Thoracic aorta (tissue), 2 donors: ENCODE results near the gene DGLUCY. TPM values are rescaled to one million over a fixed set of nuclear protein-coding genes. Genes with fewer than 3 reads are reported as not detected.

ENCODE experiments used
- ATAC-seq: fragments of 150-250 bp; one replicate; pipeline ENCODE4 v1.8.0; 2017; ENCODE audit warnings: low read depth; ENCODE audit not compliant: insufficient number of reproducible peaks, low FRiP score
- DNase-seq: peaks from one replicate; pipeline ENCODE4 v3.0.0-alpha.2; 2020; ENCODE audit warnings: low spot score
- H3K27ac ChIP-seq, 2 donors: fragments of 200-600 bp; sonication (generic); 1 replicate in 1 of 2; 2 replicates in 1 of 2; pipeline ENCODE4 v1.5.1; 2016; ENCODE audit warnings: mild to moderate bottlenecking in 2 of 2, moderate library complexity in 2 of 2
- H3K27me3 ChIP-seq: fragments of 200-600 bp; sonication (generic); replicated peaks from 2 replicates; pipeline ENCODE4 v1.6.0; 2016; ENCODE audit warnings: mild to moderate bottlenecking; ENCODE audit not compliant: insufficient read depth
- H3K36me3 ChIP-seq: fragments of 200-600 bp; sonication (generic); one replicate; pipeline ENCODE4 v1.5.1; 2016
- H3K4me1 ChIP-seq, 2 donors: fragments of 200-600 bp; sonication (generic); 1 replicate in 1 of 2; 2 replicates in 1 of 2; pipeline versions ENCODE4 v1.5.1 to v1.6.0; 2016; ENCODE audit warnings: low read depth in 2 of 2, mild to moderate bottlenecking in 1 of 2; ENCODE audit not compliant: control insufficient read depth in 1 of 2
- H3K4me3 ChIP-seq: fragments of 200-600 bp; sonication (generic); 2 replicates; pipeline ENCODE4 v1.5.1; 2016; ENCODE audit warnings: mild to moderate bottlenecking
- H3K9me3 ChIP-seq: fragments of 200-600 bp; sonication (generic); 2 replicates; pipeline ENCODE4 v1.5.1; 2016
- total RNA-seq, 2 donors: library from RNA; depleted of rRNA; stranded (reverse); fragments of >200 nt; gene quantifications; one replicate each; pipeline versions ENCODE4 v1.1.0 to v1.2.3, GENCODE V29; 2016
- TF ChIP-seq, protein P1 (sequence below): fragments of 200-600 bp; sonication (generic); IDR thresholded peaks from one replicate; pipeline ENCODE4 v1.5.1; 2019; ENCODE audit warnings: antibody characterized with exemption

The DGLUCY gene
- total RNA-seq, 2 donors from 2014 or later = 24.4 to 36.7 TPM

GRCh38 chr14:91256661-91257060 lies 142.8 kb downstream of the DGLUCY start:
- no peak overlapping the region for H3K27ac ChIP-seq
- peaks cover 2 to 18% of the 10 kb centered on the region in 2 donors for H3K4me1 ChIP-seq
- no peak overlapping the region for H3K4me3 ChIP-seq
- H3K9me3 ChIP-seq = no peaks in the 10 kb centered on the region
- ATAC-seq = no peak
- TF ChIP-seq, protein P1, sequence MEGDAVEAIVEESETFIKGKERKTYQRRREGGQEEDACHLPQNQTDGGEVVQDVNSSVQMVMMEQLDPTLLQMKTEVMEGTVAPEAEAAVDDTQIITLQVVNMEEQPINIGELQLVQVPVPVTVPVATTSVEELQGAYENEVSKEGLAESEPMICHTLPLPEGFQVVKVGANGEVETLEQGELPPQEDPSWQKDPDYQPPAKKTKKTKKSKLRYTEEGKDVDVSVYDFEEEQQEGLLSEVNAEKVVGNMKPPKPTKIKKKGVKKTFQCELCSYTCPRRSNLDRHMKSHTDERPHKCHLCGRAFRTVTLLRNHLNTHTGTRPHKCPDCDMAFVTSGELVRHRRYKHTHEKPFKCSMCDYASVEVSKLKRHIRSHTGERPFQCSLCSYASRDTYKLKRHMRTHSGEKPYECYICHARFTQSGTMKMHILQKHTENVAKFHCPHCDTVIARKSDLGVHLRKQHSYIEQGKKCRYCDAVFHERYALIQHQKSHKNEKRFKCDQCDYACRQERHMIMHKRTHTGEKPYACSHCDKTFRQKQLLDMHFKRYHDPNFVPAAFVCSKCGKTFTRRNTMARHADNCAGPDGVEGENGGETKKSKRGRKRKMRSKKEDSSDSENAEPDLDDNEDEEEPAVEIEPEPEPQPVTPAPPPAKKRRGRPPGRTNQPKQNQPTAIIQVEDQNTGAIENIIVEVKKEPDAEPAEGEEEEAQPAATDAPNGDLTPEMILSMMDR = no peak
- no peaks in the 10 kb centered on the region for H3K36me3 ChIP-seq
- H3K27me3 ChIP-seq = no peaks in the 10 kb centered on the region
- no peak for DNase-seq

DNA sequence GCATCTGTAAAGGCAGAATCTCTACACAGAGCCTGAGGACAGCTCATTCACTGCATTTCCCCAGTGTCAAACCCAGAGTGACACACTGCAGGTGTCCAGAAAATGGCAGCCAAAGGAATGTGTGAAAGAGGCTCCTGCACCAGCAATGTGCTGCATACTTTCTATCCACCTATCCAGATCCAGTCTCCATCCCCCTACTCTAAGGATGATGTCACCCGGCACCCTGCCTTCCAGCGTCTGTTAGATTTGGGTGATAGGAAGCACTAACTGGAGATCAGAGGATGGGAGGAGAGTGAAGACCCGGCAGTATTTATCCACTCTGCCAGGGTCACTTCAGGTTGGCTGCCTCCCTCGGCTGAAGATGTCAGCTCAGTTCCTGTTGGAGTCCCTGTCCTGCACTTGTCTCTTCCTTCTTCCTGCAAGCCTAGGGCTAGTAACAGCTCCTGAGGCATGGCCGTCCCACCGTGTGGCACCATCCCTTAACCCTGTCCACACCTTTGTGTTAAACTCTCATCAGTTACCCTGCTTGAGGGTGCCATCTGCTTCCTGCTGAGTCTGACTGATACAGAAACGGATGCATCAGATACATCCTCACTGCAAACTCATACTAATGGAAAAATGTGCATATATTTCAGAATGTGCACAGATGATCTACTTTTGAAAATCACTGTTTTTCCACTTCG lies 143.6 kb downstream of the DGLUCY start:
- no peak for DNase-seq
- Histone ChIP-seq H3K27me3 (no peaks in the 10 kb centered on the region), H3K27ac (no peak overlapping the region), H3K4me1 (peaks cover 2 to 18% of the 10 kb centered on the region in 2 donors), H3K36me3 (no peaks in the 10 kb centered on the region), H3K9me3 (no peaks in the 10 kb centered on the region), H3K4me3 (no peak overlapping the region)
- TF ChIP-seq, protein P1 = no peak
- ATAC-seq = no peak

- H3K36me3 ChIP-seq = no peaks in the 10 kb centered on the region
- H3K27ac ChIP-seq = no peak overlapping the region
- no peaks in the 10 kb centered on the region for H3K9me3 ChIP-seq
- no peak overlapping the region for H3K4me3 ChIP-seq
- ATAC-seq = peak; percentile 19
- DNase-seq = no peak
- peaks cover 0 to 12% of the 10 kb centered on the region in 2 donors for H3K4me1 ChIP-seq
- TF ChIP-seq, protein P1 = no peak
- no peaks in the 10 kb centered on the region for H3K27me3 ChIP-seq
Observed at GRCh38 chr14:91258011-91258618, 144.2 kb downstream of the DGLUCY start.

- TF ChIP-seq, protein P1 = no peak
- Histone ChIP-seq H3K27me3 (no peaks in the 10 kb centered on the region), H3K27ac (no peak overlapping the region), H3K4me1 (peaks cover 0 to 8% of the 10 kb centered on the region in 2 donors), H3K4me3 (no peak overlapping the region), H3K36me3 (no peaks in the 10 kb centered on the region), H3K9me3 (no peaks in the 10 kb centered on the region)
- DNase-seq (no peak), ATAC-seq (no peak)
Observed at GRCh38 chr14:91258876-91259275, 145.0 kb downstream of the DGLUCY start.

DNA sequence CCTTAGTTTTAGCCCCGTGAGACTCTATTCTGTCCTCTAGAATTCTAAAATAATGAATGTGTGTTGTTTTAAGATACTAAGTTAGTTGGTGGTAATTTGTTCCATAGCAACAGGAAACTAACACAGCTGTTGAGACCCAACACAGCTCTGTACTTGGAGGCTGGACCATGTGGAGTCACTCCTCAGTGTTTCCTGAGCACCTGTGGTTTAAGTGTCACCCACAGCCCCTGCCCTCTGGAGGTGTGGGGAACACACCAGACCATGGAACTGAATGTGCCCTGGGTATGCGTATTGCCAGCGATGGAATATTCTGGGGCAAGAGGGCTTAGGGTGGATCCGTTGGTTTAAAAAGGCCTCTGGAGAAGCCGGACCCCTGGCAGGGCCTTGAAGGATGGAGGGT lies 147.2 kb downstream of the DGLUCY start:
- no peak overlapping the region for H3K4me3 ChIP-seq
- ATAC-seq (no peak), DNase-seq (no peak)
- H3K36me3 ChIP-seq = no peaks in the 10 kb centered on the region
- no peak overlapping the region for H3K27ac ChIP-seq
- H3K27me3 ChIP-seq = no peaks in the 10 kb centered on the region
- H3K4me1 ChIP-seq = peaks cover 0 to 11% of the 10 kb centered on the region in 2 donors
- TF ChIP-seq, protein P1 = no peak
- no peaks in the 10 kb centered on the region for H3K9me3 ChIP-seq
